Skin epidermis (tissue), 12 donors: ENCODE measurements around the gene GXYLT1.
"Not testable (repeated sequence)": the region's sequence is repeated elsewhere in the genome, so short reads cannot be mapped to it uniquely, and the experiment has no call there.

Experiments
- H3K27ac ChIP-seq, 21 experiments: fragments of 200-600 bp; sonication (generic) in 11 of 21; one replicate each; pipeline ENCODE4 v1.5.0; 2020; ENCODE audit warnings: mild to moderate bottlenecking in 3 of 21, inconsistent platforms in 2 of 21, moderate library complexity in 2 of 21
- H3K4me3 ChIP-seq, 7 experiments: fragments of 200-600 bp; sonication (generic) in 2 of 7; one replicate each; pipeline ENCODE4 v1.5.0; 2020; ENCODE audit warnings: inconsistent platforms in 2 of 7, mild to moderate bottlenecking in 2 of 7, moderate library complexity in 1 of 7

Gene GXYLT1

DNA sequence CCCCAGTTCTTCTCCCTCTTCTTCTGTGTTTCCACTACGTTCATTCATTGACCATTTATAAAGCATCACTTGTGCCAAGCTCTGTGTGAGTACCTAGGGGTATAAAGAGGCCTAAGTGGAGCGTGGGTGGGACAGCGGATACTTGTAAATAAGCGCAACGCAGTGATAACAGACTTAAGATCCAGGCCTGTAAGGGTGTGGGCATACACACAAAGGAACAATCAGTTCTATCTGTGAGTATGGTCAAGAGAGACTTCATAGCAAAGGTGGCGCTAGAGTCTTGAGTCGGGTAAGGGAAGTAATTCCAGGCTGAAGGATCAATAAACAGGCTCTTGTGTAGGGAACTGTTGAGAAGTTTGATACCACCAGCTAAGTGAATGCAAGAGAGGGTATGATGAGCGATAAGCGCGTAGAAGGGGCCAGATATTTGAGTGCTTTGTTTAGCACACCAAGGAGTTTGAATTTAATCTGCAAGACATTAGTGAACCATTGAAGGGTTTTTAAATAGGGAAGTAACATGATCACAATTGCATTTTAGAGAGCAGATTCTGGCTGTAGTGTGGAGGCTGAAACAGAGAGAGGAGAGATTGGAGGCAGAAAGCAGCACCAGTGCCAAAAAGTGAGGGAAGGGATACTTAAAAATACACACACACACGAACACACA lies 1.0 kb upstream of the GXYLT1 start:
- peak overlapping the region in 4 of 7 experiments; percentile 63 to 93 (median 80) for H3K4me3 ChIP-seq
- H3K27ac ChIP-seq = peak overlapping the region in 6 of 21 experiments; percentile 66 to 87 (median 84)

DNA sequence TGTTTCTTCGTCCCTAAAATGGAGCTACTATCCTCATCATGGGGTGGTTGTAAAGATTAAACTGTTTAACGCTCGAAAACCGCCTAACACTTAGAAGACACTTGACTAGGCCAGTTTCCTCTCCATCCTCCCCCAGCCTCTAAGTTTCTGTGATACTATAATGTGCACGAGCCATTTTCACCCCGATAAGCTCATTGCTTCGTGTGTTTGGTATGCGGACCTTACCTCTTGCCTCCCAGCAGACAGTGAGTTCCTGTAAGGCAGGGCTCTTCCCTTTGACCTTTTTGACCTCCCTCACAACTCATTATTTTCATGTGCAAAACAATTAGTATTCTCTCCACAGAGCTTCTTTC lies 499 bp upstream of the GXYLT1 start:
- H3K27ac ChIP-seq = peak overlapping the region in 20 of 21 experiments; percentile 45 to 87 (median 78)
- H3K4me3 ChIP-seq = peak overlapping the region; percentile 54 to 93 (median 66)

DNA sequence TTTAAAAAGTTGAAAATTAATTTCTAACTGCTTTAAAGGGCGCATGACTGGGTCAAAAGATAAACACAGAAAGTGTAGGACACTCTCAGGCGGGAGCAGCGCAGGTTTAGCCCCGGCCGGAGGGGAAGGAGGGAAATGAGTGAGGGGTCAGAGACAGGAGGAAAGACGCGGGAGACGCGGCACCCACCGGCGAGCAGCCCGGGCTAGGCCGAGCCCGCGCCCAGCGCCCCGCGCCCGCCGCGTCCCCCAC lies 591 bp downstream of the GXYLT1 start:
- Histone ChIP-seq H3K4me3 (peak overlapping the region; percentile 54 to 93 (median 66)), H3K27ac (peak overlapping the region; percentile 45 to 87 (median 77))

DNA sequence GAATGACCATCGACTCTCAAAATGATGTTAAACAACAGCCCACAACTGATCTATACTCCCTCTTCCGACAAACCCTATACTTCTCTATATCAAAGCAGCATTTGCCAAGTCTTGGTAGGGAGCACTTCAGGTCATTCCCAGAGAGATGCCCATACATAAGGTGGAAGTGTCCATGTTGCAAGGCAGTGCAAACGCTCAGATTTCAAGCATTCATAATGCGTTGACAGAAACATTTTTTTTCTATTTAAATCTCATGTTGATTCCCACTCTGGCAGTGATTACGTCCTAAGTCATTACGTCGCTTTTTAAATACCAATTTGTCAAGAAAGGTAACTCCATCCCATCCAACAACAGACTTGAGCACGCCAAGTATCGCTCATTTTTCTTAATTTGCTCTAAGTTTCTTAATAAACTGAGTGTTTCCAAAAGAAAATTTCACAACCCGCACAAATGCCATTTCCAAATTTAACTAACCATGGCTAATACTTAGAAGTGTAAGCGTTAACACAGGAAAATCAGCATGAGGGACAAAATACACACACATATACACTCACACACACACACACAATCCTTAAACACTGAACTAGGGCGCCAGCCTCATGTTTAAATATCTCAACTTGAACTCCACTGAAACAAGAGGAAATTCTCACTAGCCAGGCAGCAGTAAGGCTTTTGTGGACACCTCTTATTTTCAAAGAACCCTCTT lies 1.1 kb downstream of the GXYLT1 start:
- Histone ChIP-seq H3K27ac (peak overlapping the region in 19 of 21 experiments; percentile 50 to 87 (median 79)), H3K4me3 (peak overlapping the region; percentile 54 to 93 (median 66))

DNA sequence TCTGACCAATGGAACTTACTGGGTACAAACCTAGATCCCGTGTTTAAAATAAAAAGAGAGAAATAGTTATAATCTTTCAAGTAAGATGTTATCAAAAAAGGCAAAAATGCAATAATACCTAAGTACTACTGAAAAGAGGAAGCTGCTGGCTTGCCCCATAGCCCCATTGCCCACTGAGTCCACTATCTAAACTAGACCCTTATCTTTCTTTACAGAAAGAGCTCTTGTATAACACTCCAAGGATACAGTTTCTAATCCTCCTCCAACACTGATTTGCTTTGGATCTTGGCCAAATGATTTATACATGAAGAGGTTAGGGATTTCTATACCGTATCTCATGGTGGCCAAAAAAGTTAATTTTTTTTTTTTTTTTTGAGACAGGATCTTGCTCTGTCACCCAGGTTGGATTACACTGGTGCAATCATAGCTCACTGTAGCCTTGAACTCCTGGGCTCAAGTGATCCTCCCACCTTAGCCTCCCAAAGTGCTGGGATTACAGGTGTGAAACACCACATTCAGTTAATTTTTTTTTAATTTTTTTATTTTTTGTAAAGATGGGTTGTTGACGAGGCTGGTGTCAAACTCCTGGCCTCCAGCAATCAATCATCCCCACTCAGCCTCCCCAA lies 2.6 kb downstream of the GXYLT1 start:
- H3K4me3 ChIP-seq = no peak overlapping the region
- no peak overlapping the region for H3K27ac ChIP-seq

DNA sequence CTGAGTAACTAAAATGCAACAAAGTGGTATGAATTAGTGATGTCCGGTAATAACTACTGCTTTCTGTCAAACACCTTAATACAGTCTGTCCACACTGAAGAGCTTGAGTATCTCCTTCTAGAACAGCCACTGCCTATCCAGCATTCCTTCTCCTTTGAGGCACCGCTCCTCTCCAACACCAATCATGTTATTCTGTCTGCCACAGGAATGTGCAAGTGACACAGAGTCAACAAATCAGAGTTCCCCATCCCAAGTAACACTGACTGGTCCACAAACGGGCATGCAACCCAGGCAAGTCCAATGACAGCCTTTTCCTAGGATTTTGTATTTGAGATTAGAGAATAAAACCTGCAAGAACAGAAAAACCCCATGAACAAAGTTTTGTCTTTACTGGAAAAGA lies 3.8 kb downstream of the GXYLT1 start:
- no peak overlapping the region for H3K4me3 ChIP-seq
- no peak overlapping the region for H3K27ac ChIP-seq

DNA sequence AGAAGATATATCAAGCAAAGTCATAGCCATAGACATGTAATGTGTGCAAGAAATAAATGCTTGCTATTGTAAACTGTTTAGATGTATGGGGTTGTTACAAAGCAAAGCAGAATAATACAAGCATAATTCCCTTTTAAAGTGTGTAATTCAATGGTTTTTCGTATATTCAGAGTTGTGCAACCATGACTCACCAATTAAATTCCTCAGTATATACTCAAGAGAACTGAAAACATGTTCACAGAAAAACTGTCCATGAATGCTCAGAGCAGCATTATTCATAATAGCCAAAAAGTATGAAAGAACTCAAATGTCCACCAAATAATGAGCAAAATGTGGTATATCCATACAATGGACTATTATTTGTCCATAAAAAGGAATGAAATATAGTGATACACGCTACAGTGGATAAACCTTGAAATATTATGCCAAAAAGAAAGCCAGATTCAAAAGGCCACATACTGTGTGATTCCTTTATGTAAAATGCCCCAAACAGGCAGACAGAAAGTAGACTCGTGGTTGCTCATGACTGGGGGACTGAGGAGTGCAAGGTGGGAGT lies 9.3 kb downstream of the GXYLT1 start:
- H3K4me3 ChIP-seq = no peak overlapping the region
- no peak overlapping the region for H3K27ac ChIP-seq

DNA sequence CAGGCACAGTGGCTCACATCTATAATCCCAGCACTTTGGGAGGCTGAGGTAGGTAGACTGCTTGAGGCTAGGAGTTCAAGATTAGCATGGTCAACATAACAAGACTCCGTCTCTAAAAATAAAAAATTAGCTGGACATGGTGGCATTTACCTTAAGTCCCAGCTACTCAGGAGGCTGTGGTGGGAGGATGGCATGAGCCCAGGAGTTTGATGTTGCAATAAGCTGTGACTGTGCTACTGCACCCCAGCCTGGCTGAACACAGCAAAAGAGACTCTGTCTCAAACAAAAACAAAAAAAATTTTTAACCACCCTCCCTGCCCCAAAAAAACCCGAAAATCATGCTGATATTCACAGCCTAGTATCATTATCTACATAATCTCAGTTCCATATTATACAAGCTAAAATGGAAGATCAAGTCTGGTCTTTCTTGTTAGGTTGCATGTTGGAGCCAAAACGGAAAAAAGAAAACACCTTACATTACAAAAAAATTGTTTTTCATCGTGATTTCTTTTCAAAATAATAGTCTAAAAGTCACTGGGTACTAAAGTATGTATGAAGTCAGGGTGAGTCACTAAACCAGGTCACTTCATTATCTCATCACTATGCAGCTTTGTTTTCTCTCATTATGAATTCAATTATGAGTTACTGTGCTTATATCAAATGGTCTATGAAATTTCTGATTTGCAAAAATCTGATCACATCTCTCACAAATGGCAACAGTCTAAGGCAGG lies 13.8 kb downstream of the GXYLT1 start:
- Histone ChIP-seq H3K4me3 (no peak overlapping the region), H3K27ac (no peak overlapping the region)

DNA sequence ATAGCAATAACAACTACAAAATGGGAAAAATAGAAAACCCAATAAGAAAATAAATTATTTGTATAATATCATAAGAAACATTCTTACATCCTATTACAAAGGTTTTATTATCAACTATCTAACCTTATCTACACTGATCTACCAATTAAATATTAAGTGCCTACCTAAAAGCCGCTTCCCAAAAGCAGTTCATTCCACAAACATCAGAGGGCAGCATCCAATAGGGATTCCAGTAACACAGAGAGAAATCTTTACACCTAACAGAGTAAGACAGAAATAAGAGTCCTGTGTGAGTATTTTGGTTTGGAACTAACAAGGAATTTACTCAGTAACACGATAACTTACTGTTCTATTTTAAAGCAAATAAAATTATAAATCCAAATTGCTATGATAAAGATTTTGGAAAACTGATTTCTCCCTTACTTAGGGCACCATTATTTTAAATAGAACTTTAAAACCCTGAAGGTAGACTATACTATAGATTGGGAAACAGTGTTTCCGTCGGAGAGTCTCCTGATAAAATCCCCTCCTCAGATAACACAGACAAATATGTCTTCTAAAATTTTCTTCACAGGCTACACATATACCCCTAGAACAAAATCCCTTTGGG lies 15.0 kb downstream of the GXYLT1 start:
- H3K27ac ChIP-seq = no peak overlapping the region

DNA sequence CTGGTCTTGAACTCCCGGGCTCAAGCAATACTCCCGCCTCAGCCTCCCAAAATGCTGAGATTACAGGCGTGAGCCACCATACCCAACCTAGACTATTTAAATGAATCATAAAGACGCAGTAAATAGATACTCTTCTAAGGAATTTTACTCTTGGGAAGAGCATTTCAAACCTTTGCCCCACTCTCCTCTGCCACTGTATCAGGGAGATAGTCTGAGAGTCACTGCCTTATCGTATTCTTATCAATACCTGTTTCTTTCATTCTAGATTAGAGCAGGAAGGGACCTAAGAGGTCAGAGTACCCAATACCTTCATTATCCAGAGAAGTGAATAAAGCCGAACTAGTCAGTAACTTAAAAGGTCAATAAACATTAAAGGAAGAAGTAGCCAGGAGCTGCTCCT lies 15.8 kb downstream of the GXYLT1 start:
- Histone ChIP-seq H3K27ac (no peak overlapping the region), H3K4me3 (no peak overlapping the region)

More for the DNA sequence above, 15.0 kb downstream of the GXYLT1 start:
- no peak overlapping the region for H3K4me3 ChIP-seq

DNA sequence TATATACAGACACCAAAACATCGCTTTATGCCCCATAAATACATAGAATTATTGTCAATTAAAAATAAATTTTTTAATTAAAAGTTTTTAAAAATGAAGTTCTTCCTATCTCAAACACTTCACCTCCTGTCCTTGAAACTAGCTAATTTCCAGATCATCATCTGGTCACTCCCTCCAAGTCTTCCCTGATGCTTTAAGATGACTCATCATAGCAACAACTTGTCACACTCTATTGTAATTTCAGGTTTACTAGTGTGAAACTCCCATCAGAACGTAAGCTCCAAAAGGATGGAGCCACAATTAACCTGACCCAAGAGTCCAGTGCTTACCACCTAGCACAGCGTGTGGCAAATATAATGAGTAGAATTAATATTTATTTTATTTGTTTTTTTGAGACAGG lies 16.3 kb downstream of the GXYLT1 start:
- no peak overlapping the region for H3K4me3 ChIP-seq

DNA sequence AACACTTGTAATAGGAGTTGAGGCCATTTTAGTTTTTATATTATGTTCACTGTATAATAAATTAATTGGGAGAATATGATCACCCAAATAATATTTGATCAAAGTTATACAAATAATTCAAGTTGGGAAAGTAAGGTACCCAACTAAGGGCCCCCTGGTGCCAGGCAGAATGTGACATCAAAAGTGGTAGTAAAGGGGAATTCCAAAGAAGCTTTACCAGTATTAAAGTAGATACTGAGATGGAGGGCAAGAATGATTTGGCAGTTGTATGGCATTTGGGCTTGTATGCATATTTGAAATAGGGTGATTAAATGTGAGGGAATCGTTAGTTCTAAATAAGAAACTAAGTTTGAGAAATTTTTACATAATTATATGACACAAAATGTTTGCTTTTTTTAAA lies 17.7 kb downstream of the GXYLT1 start:
- Histone ChIP-seq H3K4me3 (no peak overlapping the region), H3K27ac (no peak overlapping the region)

More for the DNA sequence above, 16.3 kb downstream of the GXYLT1 start:
- no peak overlapping the region for H3K27ac ChIP-seq

DNA sequence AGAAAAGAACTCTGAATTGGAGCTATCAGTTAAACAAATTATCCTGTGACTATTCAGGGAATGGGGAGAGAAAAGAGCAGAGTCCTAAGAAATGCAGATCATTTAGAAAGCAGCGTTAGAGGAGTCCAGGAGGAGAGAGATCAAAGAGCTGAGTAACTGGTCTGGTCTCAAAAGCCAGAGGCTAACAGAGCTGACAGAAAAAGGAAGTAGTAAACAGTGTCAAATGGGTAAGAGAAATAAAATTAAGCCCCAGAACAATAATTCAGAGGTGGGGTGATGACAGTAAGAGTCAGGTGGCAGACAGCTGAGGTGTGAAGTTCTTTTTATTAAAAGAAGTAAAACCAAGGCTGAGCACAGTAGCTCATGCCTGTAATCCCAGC lies 19.3 kb downstream of the GXYLT1 start:
- H3K4me3 ChIP-seq = no peak overlapping the region
- no peak overlapping the region for H3K27ac ChIP-seq

DNA sequence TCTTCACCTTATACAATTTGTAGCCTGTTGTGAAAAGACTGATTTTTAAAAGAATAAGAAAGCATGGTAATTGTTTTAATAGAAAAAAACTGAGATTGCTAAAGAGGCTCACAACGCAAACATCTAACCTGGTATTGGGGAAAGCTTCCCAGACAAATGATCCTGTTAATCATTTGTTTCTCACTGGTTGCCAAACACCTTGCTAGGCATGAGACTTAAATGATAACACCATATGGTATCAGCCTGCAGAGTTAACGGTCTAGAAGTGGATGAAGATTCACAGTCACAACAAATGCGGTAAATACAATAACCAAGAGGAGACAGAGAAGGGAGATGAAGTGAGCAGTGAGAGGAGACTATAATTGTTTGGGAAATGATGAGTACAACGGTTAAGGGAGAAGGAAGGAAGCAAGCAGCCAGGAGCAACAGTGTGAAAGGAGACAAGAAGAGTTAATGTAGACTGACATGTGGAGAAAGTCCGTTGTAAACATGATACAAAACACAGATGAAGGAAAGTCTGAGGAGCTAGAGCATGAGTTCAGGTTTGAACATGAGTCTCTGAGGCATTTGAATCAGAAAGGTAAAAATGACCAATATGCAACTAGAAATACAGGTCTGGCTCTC lies 19.8 kb downstream of the GXYLT1 start:
- no peak overlapping the region for H3K27ac ChIP-seq
- H3K4me3 ChIP-seq = no peak overlapping the region

DNA sequence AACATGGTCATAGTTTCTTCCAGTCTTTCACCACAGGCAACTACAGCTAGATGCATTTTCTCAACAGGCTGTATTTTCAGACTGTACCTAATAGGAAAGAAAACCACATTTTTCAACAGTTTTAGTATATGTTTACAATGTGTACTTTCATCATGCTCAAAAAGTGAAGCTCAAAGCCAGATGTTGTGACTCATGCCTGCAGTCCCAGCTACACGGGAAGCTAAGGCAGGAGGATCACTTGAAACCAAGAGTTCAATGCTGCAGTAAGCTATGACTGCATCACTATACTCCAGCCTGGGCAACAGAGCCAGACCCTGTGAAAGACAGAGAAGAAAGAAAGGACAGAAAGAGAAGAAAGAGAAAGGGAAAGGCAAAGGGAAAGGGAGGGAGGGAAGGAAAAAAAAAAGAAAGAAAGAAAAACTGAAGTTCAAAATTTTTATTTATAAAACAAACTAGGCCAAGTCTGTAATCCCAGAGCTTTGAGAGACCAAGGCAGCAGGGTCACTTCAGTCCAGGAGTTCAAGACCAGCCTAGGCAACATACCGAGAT lies 25.5 kb downstream of the GXYLT1 start:
- Histone ChIP-seq H3K27ac (no peak overlapping the region), H3K4me3 (no peak overlapping the region)

DNA sequence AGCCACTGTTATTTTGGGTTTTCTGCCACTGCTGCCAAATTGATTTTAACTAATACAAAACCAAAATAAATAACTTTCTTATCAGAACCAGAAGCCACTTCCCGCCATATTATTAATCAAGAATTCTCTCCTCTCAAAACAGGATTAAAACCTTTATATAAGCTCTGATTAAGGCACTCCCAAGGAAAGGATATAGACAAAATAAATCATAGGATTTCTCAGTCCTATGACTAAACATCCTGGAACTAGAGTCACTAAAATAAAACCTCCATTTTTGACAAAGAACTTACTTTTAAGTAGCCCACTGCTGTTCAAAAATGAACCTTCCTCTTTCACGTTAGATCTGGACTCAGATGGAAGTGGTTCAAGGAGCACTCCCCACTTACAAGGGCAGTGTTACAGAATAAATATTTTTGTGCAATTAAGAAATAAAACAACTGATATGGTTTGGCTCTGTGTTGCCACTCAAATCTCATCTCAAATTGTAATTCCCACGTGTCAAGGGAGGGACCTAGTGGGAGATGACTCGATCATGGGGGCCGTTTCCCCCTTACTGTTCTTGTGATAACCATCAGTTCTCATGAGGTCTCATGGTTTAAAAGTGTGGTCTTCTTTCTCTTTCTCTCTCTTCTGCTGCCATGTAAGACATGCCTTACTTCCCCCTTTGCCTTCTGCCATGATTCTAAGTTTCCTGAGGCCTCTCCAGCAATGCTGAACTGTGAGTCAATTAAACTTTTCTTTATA lies 26.4 kb downstream of the GXYLT1 start:
- Histone ChIP-seq H3K4me3 (no peak overlapping the region), H3K27ac (no peak overlapping the region)

DNA sequence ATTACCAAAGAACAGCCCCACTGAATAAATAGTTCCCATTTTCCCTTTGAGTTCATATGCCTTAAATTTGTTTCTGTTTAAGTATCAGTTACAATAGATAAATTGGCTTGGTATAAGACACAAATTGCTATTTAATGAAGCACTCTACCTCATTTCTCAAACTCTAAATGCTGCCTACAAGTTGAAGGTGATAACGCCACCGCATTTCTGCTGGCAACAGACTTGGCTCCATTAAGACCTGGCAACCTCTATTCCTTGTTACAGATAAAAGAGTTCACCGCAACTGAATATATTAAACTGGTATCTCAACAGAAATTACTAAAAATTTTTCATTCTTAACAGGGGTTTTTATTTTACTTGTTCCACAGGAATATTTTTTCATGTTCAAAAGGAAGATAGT lies 35.6 kb downstream of the GXYLT1 start:
- no peak overlapping the region for H3K27ac ChIP-seq
- H3K4me3 ChIP-seq = no peak overlapping the region

DNA sequence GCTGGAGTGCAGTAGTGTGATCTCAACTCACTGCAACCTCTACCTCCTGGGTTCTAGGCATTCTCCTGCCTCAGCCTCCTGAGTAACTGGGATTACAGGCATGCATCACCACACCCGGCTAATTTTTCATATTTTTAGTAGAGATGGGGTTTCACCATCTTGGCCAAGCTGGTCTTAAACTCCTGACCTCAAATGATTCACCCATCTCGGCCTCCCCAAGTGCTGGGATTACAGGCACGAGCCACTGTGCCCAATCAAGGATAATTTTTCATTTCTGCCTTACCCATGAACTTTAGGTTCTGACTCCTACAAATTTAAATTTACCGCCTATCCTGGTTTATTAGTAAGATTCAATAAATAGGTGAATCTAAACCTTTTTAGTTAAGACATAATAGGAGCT lies 37.9 kb downstream of the GXYLT1 start:
- not testable (repeated sequence) for H3K27ac ChIP-seq, H3K4me3 ChIP-seq

DNA sequence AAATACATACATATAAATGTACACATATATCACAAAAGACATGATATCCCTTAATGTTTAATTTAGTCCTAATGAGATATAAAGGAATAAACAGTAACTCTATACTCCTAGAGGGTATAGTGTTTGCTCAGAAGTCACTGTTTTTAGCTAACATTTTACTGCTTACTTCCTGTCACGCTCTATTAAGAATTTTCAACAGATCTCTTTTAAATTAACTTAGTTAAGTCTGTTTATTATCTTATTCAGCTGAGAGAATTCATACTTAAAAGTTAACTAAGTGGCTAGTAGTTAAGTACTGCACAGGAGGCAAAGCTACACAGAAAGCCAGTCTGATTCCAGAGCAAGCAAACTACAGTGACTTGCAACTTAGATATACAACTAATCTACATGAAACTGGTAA lies 39.9 kb downstream of the GXYLT1 start:
- Histone ChIP-seq H3K4me3 (no peak overlapping the region), H3K27ac (no peak overlapping the region)
